Loucy (cell line): ENCODE measurements around the gene ADAM8.

ENCODE experiments used
- EZH2phosphoT487 ChIP-seq: fragments of 200-600 bp; IDR thresholded peaks from 2 replicates; pipeline ENCODE4 v1.6.1; 2018; ENCODE audit warnings: antibody characterized with exemption, mild to moderate bottlenecking, moderate library complexity, borderline replicate concordance
- TF ChIP-seq, protein P1 (sequence below): fragments of 200-600 bp; sonication (generic); conservative IDR thresholded peaks from 2 replicates; pipeline ENCODE4 v1.5.1; 2014; ENCODE audit warnings: mild to moderate bottlenecking, antibody characterized with exemption, low read length

DNA sequence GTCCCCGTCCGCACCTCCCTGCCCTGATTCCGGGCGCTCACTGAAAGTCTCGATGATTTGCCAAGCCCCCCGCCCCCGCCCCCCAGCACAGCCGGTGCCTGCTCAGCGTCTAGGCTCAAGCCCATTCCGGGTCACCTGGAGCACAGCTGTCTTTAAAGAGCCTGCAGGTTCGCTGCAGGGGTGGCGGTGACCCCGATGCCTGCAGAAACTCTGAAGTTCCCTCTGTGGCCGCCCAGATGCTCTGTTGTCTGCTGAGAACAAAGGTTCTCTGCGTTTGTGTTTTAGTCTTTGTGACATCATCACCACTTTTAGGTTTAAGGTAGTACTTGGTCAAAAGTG lies 38.2 kb downstream of the ADAM8 start:
- TF ChIP-seq, protein P1, sequence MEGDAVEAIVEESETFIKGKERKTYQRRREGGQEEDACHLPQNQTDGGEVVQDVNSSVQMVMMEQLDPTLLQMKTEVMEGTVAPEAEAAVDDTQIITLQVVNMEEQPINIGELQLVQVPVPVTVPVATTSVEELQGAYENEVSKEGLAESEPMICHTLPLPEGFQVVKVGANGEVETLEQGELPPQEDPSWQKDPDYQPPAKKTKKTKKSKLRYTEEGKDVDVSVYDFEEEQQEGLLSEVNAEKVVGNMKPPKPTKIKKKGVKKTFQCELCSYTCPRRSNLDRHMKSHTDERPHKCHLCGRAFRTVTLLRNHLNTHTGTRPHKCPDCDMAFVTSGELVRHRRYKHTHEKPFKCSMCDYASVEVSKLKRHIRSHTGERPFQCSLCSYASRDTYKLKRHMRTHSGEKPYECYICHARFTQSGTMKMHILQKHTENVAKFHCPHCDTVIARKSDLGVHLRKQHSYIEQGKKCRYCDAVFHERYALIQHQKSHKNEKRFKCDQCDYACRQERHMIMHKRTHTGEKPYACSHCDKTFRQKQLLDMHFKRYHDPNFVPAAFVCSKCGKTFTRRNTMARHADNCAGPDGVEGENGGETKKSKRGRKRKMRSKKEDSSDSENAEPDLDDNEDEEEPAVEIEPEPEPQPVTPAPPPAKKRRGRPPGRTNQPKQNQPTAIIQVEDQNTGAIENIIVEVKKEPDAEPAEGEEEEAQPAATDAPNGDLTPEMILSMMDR, result no peak
- no peak for TF ChIP-seq EZH2phosphoT487
